GM10248 (cell line): ENCODE results near the gene FAT1.

ENCODE experiments used
- CTCF ChIA-PET: fragments of 300-600 bp; sonication (Branson Sonifier 250); formaldehyde crosslinking; extraction: SDS; loops from one replicate; lab custom pipeline; 2021; ENCODE audit warnings: antibody characterized with exemption; lab: Yijun Ruan, JAX
- POLR2A ChIA-PET: fragments of 350-650 bp; sonication (Branson Sonifier 250); formaldehyde crosslinking; extraction: SDS; loops from one replicate; lab custom pipeline; 2020; ENCODE audit warnings: antibody characterized with exemption; lab: Yijun Ruan, JAX
- DNase-seq: peaks from one replicate; pipeline ENCODE4 v3.0.0; 2012; ENCODE audit errors: extremely low spot score
- TF ChIP-seq, protein P1 (sequence below): IDR thresholded peaks from 2 replicates; pipeline ENCODE4 v1.5.1; 2012; ENCODE audit warnings: mild to moderate bottlenecking, low read depth; ENCODE audit errors: extremely low read depth, missing control alignments, control extremely low read depth

Gene FAT1

GRCh38 chr4:186726426-186727168, 2.9 kb upstream of the FAT1 start:
- TF ChIP-seq, protein P1, sequence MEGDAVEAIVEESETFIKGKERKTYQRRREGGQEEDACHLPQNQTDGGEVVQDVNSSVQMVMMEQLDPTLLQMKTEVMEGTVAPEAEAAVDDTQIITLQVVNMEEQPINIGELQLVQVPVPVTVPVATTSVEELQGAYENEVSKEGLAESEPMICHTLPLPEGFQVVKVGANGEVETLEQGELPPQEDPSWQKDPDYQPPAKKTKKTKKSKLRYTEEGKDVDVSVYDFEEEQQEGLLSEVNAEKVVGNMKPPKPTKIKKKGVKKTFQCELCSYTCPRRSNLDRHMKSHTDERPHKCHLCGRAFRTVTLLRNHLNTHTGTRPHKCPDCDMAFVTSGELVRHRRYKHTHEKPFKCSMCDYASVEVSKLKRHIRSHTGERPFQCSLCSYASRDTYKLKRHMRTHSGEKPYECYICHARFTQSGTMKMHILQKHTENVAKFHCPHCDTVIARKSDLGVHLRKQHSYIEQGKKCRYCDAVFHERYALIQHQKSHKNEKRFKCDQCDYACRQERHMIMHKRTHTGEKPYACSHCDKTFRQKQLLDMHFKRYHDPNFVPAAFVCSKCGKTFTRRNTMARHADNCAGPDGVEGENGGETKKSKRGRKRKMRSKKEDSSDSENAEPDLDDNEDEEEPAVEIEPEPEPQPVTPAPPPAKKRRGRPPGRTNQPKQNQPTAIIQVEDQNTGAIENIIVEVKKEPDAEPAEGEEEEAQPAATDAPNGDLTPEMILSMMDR: no peak
- DNase-seq: no peak
- ChIA-PET POLR2A (no interaction called here), CTCF (no interaction called here)

DNA sequence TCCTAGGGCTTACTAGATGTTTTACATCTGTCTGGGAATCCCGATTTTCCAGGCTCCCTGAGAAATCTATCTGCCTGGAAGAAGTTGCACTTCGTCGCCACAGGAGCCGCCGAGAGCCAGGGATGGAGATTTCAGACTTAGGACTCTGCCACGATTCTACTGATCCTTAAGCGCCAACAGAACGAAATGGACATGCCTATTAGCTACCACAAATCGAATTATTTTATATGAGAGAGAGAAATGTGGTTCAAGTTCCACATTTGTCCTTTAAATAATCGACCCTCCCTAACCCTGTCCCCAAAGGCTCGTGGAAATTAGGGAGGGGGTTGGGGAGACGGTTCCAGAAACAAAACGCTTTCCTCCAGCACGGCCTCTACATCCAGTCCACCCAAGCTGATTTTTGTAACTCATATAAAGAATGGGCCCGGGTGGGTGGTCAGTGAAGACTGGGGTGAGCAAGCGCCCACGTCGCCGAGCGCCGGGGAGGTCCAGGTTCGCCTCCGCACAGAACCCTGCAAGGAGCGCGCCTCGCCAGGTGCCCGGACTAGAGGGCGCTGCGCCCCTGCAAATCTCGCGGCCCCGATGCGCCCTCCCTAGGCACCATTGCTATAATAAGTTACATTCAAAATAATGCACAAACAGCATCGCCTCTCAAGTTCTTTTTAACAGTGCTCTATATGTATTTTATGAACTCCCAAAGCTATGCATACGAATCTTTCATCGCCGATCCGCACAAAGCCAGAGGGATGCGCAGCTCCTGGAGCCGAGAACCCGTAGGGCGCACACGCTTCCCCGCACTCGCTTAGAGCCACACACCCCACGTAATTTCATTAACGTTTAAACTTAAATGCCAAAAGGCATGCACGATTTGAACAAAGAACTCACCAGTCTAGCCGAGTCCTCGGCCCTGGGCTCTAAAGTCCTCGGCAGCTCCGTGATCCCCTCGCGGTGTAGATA, 2.1 kb upstream of the FAT1 start:
- DNase-seq: no peak
- ChIA-PET CTCF (no interaction called here), POLR2A (no interaction called here)
- TF ChIP-seq, protein P1: no peak

GRCh38 chr4:186724864-186725468, 1.3 kb upstream of the FAT1 start:
- TF ChIP-seq, protein P1: no peak
- ChIA-PET POLR2A (no interaction called here), CTCF (no interaction called here)
- DNase-seq: no peak

- ChIA-PET POLR2A (no interaction called here), CTCF (no interaction called here)
- DNase-seq: no peak
- TF ChIP-seq, protein P1: no peak
Measured at GRCh38 chr4:186724058-186724863, 605 bp upstream of the FAT1 start.

DNA sequence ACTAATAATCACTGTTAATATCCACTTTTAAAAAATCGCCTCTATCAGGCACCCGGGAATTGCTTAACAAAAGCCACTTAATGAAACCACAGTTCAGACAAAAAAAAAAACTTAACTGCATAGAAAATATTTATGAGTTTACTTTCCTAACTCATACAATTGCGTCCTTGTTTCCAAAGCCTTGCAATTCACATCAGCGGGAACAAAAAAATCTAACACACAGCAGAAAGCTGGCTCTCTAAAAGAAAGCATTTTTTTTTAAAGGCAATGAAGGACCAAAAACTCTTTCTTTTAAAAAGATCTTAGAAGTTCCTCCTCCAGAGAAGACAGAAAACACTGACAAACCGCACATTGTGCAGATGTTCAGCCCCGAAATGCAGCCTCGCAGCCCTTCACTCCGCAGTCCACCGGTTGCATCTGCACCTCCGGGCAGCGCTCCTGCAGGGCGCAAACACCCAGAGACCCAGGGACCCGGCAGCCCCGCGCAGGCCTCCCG, 812 bp downstream of the FAT1 start:
- DNase-seq: no peak
- CTCF ChIA-PET: no interaction called here
- TF ChIP-seq, protein P1: no peak
- POLR2A ChIA-PET: no interaction called here
